ENCODE results near the gene APLF.
"Not testable (repeated sequence)": the region's sequence is repeated elsewhere in the genome, so short reads cannot be mapped to it uniquely, and the experiment has no call there.

APLF gene

GRCh38 chr2:68569604-68570003 is 102.2 kb downstream of the APLF start:
- no peak for TF ChIP-seq CTCF (IDR thresholded peaks at IDR 0.05; ENCODE audit: low read depth, low read length)
- TF ChIP-seq POLR2A (IDR thresholded peaks at IDR 0.05; ENCODE audit: extremely low read depth, insufficient read length), result no peak
- no peak for TF ChIP-seq MAX (IDR thresholded peaks at IDR 0.05; ENCODE audit: low read depth, low read length)
- TF ChIP-seq MYC (IDR thresholded peaks at IDR 0.05; ENCODE audit: low read depth, low read length), result no peak
- no peak overlapping the region for H3K4me3 ChIP-seq (ENCODE audit: low read depth, low read length)
- no peak for DNase-seq (ENCODE audit: low read depth)

GRCh38 chr2:68570434-68570833 is 103.0 kb downstream of the APLF start:
- not testable (repeated sequence) for H3K4me3 ChIP-seq (ENCODE audit: low read depth, low read length); DNase-seq (ENCODE audit: low read depth)

GRCh38 chr2:68574202-68574791 is 106.9 kb downstream of the APLF start:
- no peak for DNase-seq (ENCODE audit: low read depth)
- no peak for TF ChIP-seq MAX (IDR thresholded peaks at IDR 0.05; ENCODE audit: low read depth, low read length)
- no peak for TF ChIP-seq MYC (IDR thresholded peaks at IDR 0.05; ENCODE audit: low read depth, low read length)
- TF ChIP-seq CTCF (IDR thresholded peaks at IDR 0.05; ENCODE audit: low read depth, low read length), result no peak
- no peak for TF ChIP-seq POLR2A (IDR thresholded peaks at IDR 0.05; ENCODE audit: extremely low read depth, insufficient read length)
- H3K4me3 ChIP-seq (ENCODE audit: low read depth, low read length), result no peak overlapping the region

- TF ChIP-seq POLR2A (IDR thresholded peaks at IDR 0.05; ENCODE audit: extremely low read depth, insufficient read length) (no peak), MAX (IDR thresholded peaks at IDR 0.05; ENCODE audit: low read depth, low read length) (no peak), MYC (IDR thresholded peaks at IDR 0.05; ENCODE audit: low read depth, low read length) (no peak), CTCF (IDR thresholded peaks at IDR 0.05; ENCODE audit: low read depth, low read length) (no peak)
- DNase-seq (ENCODE audit: low read depth), result no peak
- H3K4me3 ChIP-seq (ENCODE audit: low read depth, low read length), result no peak overlapping the region
Measured at GRCh38 chr2:68577183-68577582, 109.8 kb downstream of the APLF start.

GRCh38 chr2:68579689-68580088 is 112.3 kb downstream of the APLF start:
- TF ChIP-seq CTCF (IDR thresholded peaks at IDR 0.05; ENCODE audit: low read depth, low read length) (no peak), POLR2A (IDR thresholded peaks at IDR 0.05; ENCODE audit: extremely low read depth, insufficient read length) (no peak), MYC (IDR thresholded peaks at IDR 0.05; ENCODE audit: low read depth, low read length) (no peak), MAX (IDR thresholded peaks at IDR 0.05; ENCODE audit: low read depth, low read length) (no peak)
- no peak overlapping the region for H3K4me3 ChIP-seq (ENCODE audit: low read depth, low read length)
- no peak for DNase-seq (ENCODE audit: low read depth)

- DNase-seq (ENCODE audit: low read depth), result no peak
- no peak overlapping the region for H3K4me3 ChIP-seq (ENCODE audit: low read depth, low read length)
- no peak for TF ChIP-seq POLR2A (IDR thresholded peaks at IDR 0.05; ENCODE audit: extremely low read depth, insufficient read length)
- no peak for TF ChIP-seq MAX (IDR thresholded peaks at IDR 0.05; ENCODE audit: low read depth, low read length)
- TF ChIP-seq CTCF (IDR thresholded peaks at IDR 0.05; ENCODE audit: low read depth, low read length), result no peak
- no peak for TF ChIP-seq MYC (IDR thresholded peaks at IDR 0.05; ENCODE audit: low read depth, low read length)
Measured at GRCh38 chr2:68588589-68588988, 121.2 kb downstream of the APLF start.
